DOHH2 (cell line): ENCODE results near the gene MICAL1.
"Not testable (repeated sequence)": the region's sequence is repeated elsewhere in the genome, so short reads cannot be mapped to it uniquely, and the experiment has no call there.

ENCODE experiments used
- H3F3A ChIP-seq: fragments of 200-600 bp; sonication (generic), shearing (Covaris generic); 2 replicates; pipeline ENCODE4 v1.6.0; 2016; ENCODE audit warnings: antibody characterized with exemption, mild to moderate bottlenecking; ENCODE audit not compliant: control insufficient read depth, insufficient read depth
- H3K27ac ChIP-seq: fragments of 200-600 bp; sonication (generic); 2 replicates; pipeline ENCODE4 v1.5.1; 2014; ENCODE audit warnings: low read depth, mild to moderate bottlenecking, low read length, moderate library complexity
- H3K27me3 ChIP-seq: fragments of 200-600 bp; sonication (generic); 2 replicates; pipeline ENCODE4 v1.6.1; 2014; ENCODE audit warnings: mild to moderate bottlenecking, low read length, mixed read lengths; ENCODE audit not compliant: control insufficient read depth
- H3K36me3 ChIP-seq: fragments of 200-600 bp; sonication (generic); 2 replicates; pipeline ENCODE4 v1.6.1; 2014; ENCODE audit warnings: mild to moderate bottlenecking, low read length, moderate library complexity, mixed read lengths; ENCODE audit not compliant: control insufficient read depth
- H3K4me1 ChIP-seq: fragments of 200-600 bp; sonication (generic); 2 replicates; pipeline ENCODE4 v1.6.1; 2014; ENCODE audit warnings: mild to moderate bottlenecking, low read length, mixed read lengths; ENCODE audit not compliant: control insufficient read depth
- H3K4me2 ChIP-seq: fragments of 200-600 bp; sonication (generic); 2 replicates; pipeline ENCODE4 v1.6.0; 2014; ENCODE audit warnings: mild to moderate bottlenecking, low read length, moderate library complexity
- H3K4me3 ChIP-seq: fragments of 200-600 bp; sonication (generic); 2 replicates; pipeline ENCODE4 v1.5.1; 2014; ENCODE audit warnings: mild to moderate bottlenecking, low read length, mixed read lengths
- H3K79me2 ChIP-seq: fragments of 200-600 bp; sonication (generic); 2 replicates; pipeline ENCODE4 v1.6.1; 2014; ENCODE audit warnings: mild to moderate bottlenecking, low read length, mixed read lengths; ENCODE audit not compliant: control insufficient read depth
- H3K9me2 ChIP-seq: fragments of 200-600 bp; sonication (generic); replicated peaks from 2 replicates; pipeline ENCODE4 v1.6.1; 2014; ENCODE audit warnings: mild to moderate bottlenecking, low read length, mixed read lengths; ENCODE audit not compliant: control insufficient read depth
- H3K9me3 ChIP-seq: fragments of 200-600 bp; sonication (generic); 2 replicates; pipeline ENCODE4 v1.6.1; 2014; ENCODE audit warnings: antibody characterized with exemption, low read length, mixed read lengths; ENCODE audit not compliant: control insufficient read depth, insufficient read depth
- H4K20me1 ChIP-seq: fragments of 200-600 bp; sonication (generic); 2 replicates; pipeline ENCODE4 v1.6.0; 2014; ENCODE audit warnings: low read depth, mild to moderate bottlenecking, antibody characterized with exemption, low read length, moderate library complexity; ENCODE audit not compliant: control insufficient read depth, insufficient read depth
- EZH2phosphoT487 ChIP-seq: fragments of 200-600 bp; sonication (generic); IDR thresholded peaks from 2 replicates; pipeline ENCODE4 v1.6.1; 2017; ENCODE audit warnings: borderline replicate concordance, mild to moderate bottlenecking, antibody characterized with exemption, low read length, moderate library complexity, mixed read lengths
- TF ChIP-seq, protein P1 (sequence below): fragments of 200-600 bp; sonication (generic); IDR thresholded peaks from one replicate; pipeline ENCODE4 v1.5.1; 2014; ENCODE audit warnings: antibody characterized with exemption, mild to moderate bottlenecking, low read depth, low read length; ENCODE audit not compliant: poor library complexity, severe bottlenecking

The MICAL1 gene

DNA sequence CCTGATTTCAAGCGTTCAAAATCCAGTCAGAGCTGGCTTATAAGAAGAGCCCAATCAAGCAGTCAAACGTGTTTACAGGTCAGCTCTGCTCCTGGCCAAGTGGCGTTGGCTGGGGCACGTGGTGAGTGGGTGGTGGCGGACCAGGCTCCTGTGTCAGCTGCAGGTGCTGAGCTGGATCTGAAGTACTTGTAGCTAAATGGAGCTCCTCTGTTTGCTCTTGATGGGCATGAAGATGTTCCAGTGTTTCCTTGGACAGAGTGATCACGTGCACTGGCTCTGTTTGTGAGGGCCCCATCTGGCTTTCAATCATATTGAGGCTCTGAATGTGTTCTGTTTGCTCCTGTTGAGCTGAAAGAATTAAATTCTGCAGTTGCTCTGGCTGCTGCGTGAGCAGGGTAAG, 10.2 kb upstream of the MICAL1 start:
- peaks cover under 1% of the 10 kb centered on the region for H3K4me1 ChIP-seq
- H3K79me2 ChIP-seq: peaks cover 30% of the 10 kb centered on the region
- H3F3A ChIP-seq: peaks cover 7% of the 10 kb centered on the region
- H3K36me3 ChIP-seq: peaks cover 94% of the 10 kb centered on the region
- no peak overlapping the region for H3K4me3 ChIP-seq
- H4K20me1 ChIP-seq: no peaks in the 10 kb centered on the region
- H3K9me3 ChIP-seq: no peaks in the 10 kb centered on the region
- H3K9me2 ChIP-seq: no peaks in the 10 kb centered on the region
- H3K4me2 ChIP-seq: no peak overlapping the region
- TF ChIP-seq EZH2phosphoT487: no peak
- TF ChIP-seq, protein P1, sequence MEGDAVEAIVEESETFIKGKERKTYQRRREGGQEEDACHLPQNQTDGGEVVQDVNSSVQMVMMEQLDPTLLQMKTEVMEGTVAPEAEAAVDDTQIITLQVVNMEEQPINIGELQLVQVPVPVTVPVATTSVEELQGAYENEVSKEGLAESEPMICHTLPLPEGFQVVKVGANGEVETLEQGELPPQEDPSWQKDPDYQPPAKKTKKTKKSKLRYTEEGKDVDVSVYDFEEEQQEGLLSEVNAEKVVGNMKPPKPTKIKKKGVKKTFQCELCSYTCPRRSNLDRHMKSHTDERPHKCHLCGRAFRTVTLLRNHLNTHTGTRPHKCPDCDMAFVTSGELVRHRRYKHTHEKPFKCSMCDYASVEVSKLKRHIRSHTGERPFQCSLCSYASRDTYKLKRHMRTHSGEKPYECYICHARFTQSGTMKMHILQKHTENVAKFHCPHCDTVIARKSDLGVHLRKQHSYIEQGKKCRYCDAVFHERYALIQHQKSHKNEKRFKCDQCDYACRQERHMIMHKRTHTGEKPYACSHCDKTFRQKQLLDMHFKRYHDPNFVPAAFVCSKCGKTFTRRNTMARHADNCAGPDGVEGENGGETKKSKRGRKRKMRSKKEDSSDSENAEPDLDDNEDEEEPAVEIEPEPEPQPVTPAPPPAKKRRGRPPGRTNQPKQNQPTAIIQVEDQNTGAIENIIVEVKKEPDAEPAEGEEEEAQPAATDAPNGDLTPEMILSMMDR: no peak
- no peaks in the 10 kb centered on the region for H3K27me3 ChIP-seq
- no peak overlapping the region for H3K27ac ChIP-seq

DNA sequence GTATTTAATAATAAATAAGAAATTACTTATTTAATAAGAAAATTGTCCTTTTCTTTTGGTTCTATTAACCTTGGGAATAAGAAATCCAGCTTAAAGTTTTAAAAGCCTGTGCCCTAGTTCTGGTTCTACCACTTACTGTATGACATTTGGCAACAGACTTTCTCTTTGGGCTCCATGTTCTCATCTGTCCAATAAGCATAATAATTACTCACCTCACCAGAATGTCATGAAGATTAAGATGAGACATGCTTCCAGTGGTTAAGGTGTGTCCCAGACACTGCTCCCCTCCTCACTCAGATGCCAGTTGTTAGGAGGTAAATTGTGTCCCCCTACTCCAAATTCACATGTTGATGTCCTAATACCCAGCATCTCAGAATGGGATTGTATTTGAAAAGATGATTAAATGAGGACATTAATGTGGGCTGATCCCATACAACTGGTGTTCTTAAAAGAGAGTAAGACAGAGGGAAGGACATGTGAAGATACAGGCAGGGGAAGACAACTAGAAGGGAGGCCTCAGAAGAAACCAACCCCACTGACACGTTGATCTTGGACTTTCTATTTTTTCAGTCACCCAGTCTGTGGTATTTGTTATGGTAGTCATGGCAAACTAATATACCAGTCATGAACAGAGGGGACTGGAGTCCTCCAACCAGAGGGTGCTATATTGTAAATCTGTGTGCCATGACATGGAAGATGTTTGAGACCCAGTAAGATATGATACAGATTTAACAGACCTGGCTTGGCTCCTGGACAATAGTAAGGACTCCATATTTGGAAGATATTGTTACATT, 6.4 kb upstream of the MICAL1 start:
- H3K9me3 ChIP-seq: no peaks in the 10 kb centered on the region
- no peak for TF ChIP-seq EZH2phosphoT487
- TF ChIP-seq, protein P1: no peak
- peaks cover 36% of the 10 kb centered on the region for H3F3A ChIP-seq
- H3K27ac ChIP-seq: no peak overlapping the region
- H3K79me2 ChIP-seq: peaks cover 29% of the 10 kb centered on the region
- peaks cover 63% of the 10 kb centered on the region for H3K36me3 ChIP-seq
- no peaks in the 10 kb centered on the region for H4K20me1 ChIP-seq
- no peaks in the 10 kb centered on the region for H3K27me3 ChIP-seq
- no peak overlapping the region for H3K4me3 ChIP-seq
- peaks cover 38% of the 10 kb centered on the region for H3K4me1 ChIP-seq
- no peak overlapping the region for H3K4me2 ChIP-seq
- no peaks in the 10 kb centered on the region for H3K9me2 ChIP-seq

DNA sequence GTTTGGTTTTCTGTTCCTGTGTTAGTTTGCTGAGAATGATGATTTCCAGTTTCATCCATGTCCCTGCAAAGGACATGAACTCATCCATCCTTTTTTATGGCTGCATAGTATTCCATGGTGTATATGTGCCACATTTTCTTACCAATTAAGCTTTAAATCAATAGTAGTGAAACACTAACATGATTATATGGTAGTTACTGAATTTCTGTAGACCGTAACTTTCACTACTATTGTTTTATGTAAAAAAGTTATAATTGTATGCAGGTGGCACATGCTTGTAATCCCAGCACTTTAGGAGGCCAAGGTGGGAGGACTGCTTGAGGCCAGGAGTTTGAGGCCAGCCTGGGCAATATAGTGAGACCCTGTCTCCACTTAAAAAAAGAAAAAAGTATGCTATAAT, 5.6 kb upstream of the MICAL1 start:
- Histone ChIP-seq H3K4me1 (peaks cover 45% of the 10 kb centered on the region), H3F3A (peaks cover 41% of the 10 kb centered on the region), H3K36me3 (peaks cover 57% of the 10 kb centered on the region), H3K79me2 (peaks cover 34% of the 10 kb centered on the region)
- not testable (repeated sequence) for H3K4me3 ChIP-seq, H3K27ac ChIP-seq, H3K4me2 ChIP-seq, H3K9me3 ChIP-seq, H4K20me1 ChIP-seq, H3K9me2 ChIP-seq, H3K27me3 ChIP-seq

DNA sequence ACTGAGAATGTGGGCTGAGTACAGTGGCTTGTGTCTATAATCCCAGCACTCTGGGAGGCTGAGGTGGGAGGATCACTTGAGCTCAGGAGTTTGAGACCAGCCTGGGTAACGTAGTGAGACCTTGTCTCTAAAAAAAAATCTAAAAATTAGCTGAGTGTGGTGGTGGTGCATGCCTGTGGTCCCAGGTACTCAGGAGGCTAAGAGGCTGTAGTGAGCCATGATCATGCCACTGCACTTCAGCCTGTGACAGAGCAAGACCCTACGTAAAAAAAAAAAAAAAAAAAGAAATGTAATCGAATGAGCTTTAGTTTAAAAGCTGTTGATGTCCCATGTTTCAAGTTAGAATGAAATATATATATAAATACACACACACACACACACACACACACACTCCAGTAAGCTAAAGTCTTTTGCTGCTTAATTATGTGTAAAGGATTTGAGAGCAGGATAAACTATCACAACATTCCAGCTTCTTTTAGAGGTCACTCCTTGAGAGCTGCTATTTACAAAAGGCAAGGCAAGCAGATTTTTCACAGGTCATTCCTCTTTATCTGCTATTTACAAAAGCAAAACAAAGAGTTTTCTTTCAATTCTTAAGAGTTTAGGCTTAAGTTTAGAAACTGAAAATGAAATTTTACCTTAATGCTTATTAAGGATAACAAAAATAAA, 4.7 kb upstream of the MICAL1 start:
- peaks cover 47% of the 10 kb centered on the region for H3K4me1 ChIP-seq
- H3K79me2 ChIP-seq: peaks cover 25% of the 10 kb centered on the region
- TF ChIP-seq EZH2phosphoT487: no peak
- TF ChIP-seq, protein P1: no peak
- H3K27me3 ChIP-seq: no peaks in the 10 kb centered on the region
- H3K9me2 ChIP-seq: no peaks in the 10 kb centered on the region
- H3K9me3 ChIP-seq: no peaks in the 10 kb centered on the region
- H3K4me3 ChIP-seq: no peak overlapping the region
- H3K27ac ChIP-seq: 0 out of 2 replicates have a peak overlapping the region, but pooled peaks have one; percentile 18
- H3K4me2 ChIP-seq: no peak overlapping the region
- H4K20me1 ChIP-seq: no peaks in the 10 kb centered on the region
- peaks cover 41% of the 10 kb centered on the region for H3F3A ChIP-seq
- H3K36me3 ChIP-seq: peaks cover 49% of the 10 kb centered on the region
